ENCODE measurements around the gene ADGRE2.
"Not testable (repeated sequence)": the region's sequence is repeated elsewhere in the genome, so short reads cannot be mapped to it uniquely, and the experiment has no call there.

ADGRE2 gene

GRCh38 chr19:14782626-14783409 is 4.5 kb upstream of the ADGRE2 start:
- TF ChIP-seq EZH2phosphoT487 (conservative IDR thresholded peaks at IDR 0.05; ENCODE audit: low read length) = no peak
- TF ChIP-seq CTCF (IDR thresholded peaks at IDR 0.05; ENCODE audit: insufficient read depth, low read length, poor library complexity, severe bottlenecking) = no peak
- H3K9ac ChIP-seq (ENCODE audit: low read length) = no peak overlapping the region
- H2AFZ ChIP-seq (ENCODE audit: low read depth, low read length, severe bottlenecking) = no peak overlapping the region
- H3K27ac ChIP-seq (ENCODE audit: low read depth, low read length) = no peak overlapping the region
- no peaks in the 10 kb centered on the region for H3F3A ChIP-seq (ENCODE audit: insufficient read depth)
- H3K9me3 ChIP-seq (ENCODE audit: insufficient read depth, low read length) = no peaks in the 10 kb centered on the region
- no peak overlapping the region for H3K4me2 ChIP-seq (ENCODE audit: low read depth, low read length, poor library complexity, severe bottlenecking)
- H3K4me3 ChIP-seq (ENCODE audit: insufficient read depth, low read length, poor library complexity, severe bottlenecking) = no peak overlapping the region
- no peaks in the 10 kb centered on the region for H3K9me2 ChIP-seq (replicated peaks; ENCODE audit: insufficient read depth, low read length)
- H3K36me3 ChIP-seq (ENCODE audit: low read length) = no peaks in the 10 kb centered on the region
- H3K79me2 ChIP-seq (ENCODE audit: insufficient read depth, low read length) = no peaks in the 10 kb centered on the region
- H4K20me1 ChIP-seq (ENCODE audit: low read depth, low read length) = no peaks in the 10 kb centered on the region
- H3K27me3 ChIP-seq (ENCODE audit: low read length) = no peaks in the 10 kb centered on the region

- H3K36me3 ChIP-seq (ENCODE audit: low read length); H3K27ac ChIP-seq (ENCODE audit: low read depth, low read length); H4K20me1 ChIP-seq (ENCODE audit: low read depth, low read length); H3K9me2 ChIP-seq (replicated peaks; ENCODE audit: insufficient read depth, low read length); H2AFZ ChIP-seq (ENCODE audit: low read depth, low read length, severe bottlenecking); H3K4me2 ChIP-seq (ENCODE audit: low read depth, low read length, poor library complexity, severe bottlenecking); H3K9ac ChIP-seq (ENCODE audit: low read length); H3F3A ChIP-seq (ENCODE audit: insufficient read depth); H3K79me2 ChIP-seq (ENCODE audit: insufficient read depth, low read length); H3K9me3 ChIP-seq (ENCODE audit: insufficient read depth, low read length); H3K4me3 ChIP-seq (ENCODE audit: insufficient read depth, low read length, poor library complexity, severe bottlenecking); H3K27me3 ChIP-seq (ENCODE audit: low read length): not testable (repeated sequence)
Observed at GRCh38 chr19:14781713-14782536, 3.6 kb upstream of the ADGRE2 start.

- H3K4me3 ChIP-seq (ENCODE audit: insufficient read depth, low read length, poor library complexity, severe bottlenecking); H3K9ac ChIP-seq (ENCODE audit: low read length); H2AFZ ChIP-seq (ENCODE audit: low read depth, low read length, severe bottlenecking); H3F3A ChIP-seq (ENCODE audit: insufficient read depth); H3K27ac ChIP-seq (ENCODE audit: low read depth, low read length); H3K9me3 ChIP-seq (ENCODE audit: insufficient read depth, low read length); H3K4me2 ChIP-seq (ENCODE audit: low read depth, low read length, poor library complexity, severe bottlenecking); H4K20me1 ChIP-seq (ENCODE audit: low read depth, low read length); H3K36me3 ChIP-seq (ENCODE audit: low read length); H3K79me2 ChIP-seq (ENCODE audit: insufficient read depth, low read length); H3K9me2 ChIP-seq (replicated peaks; ENCODE audit: insufficient read depth, low read length); H3K27me3 ChIP-seq (ENCODE audit: low read length): not testable (repeated sequence)
Observed at GRCh38 chr19:14780622-14781225, 2.4 kb upstream of the ADGRE2 start.

DNA sequence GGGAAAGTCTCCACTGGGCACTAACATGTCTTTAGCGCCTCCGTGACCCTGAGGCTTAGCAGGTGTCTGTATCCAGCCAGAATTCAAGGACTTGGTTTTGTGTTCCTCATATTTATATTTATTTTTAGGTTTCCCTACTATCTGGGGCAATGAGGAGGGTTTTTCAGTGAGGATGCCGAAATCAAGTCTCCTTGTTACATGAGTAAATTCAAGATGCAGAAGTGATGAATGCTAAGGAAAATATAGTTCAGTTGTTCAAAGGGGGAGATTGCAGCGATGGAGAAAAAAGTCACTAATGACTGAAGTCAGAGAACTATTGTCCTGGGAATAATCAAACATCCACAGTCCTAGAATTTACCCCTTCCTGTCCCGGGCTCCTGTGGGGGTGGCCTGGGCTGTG is 791 bp upstream of the ADGRE2 start:
- no peak overlapping the region for H3K27ac ChIP-seq (ENCODE audit: low read depth, low read length)

DNA sequence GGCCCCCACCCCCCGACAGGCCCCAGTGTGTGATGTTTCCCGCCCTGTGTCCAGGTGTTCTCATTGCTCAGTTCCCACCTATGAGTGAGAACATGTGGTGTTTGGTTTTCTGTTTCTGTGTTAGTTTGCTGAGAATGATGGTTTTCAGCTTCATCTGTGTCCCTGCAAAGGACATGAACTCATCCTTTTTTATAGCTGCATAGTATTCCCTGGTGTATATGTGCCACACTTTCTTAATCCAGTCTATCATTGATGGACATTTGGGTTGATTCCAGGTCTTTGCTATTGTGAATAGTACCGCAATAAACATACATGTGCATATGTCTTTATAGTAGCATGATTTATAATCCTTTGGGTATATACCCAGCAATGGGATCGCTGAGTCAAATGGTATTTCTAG is 715 bp downstream of the ADGRE2 start:
- H3K9me3 ChIP-seq (ENCODE audit: insufficient read depth, low read length); H3K27me3 ChIP-seq (ENCODE audit: low read length); H3K36me3 ChIP-seq (ENCODE audit: low read length); H3K4me3 ChIP-seq (ENCODE audit: insufficient read depth, low read length, poor library complexity, severe bottlenecking); H3K79me2 ChIP-seq (ENCODE audit: insufficient read depth, low read length); H3K4me2 ChIP-seq (ENCODE audit: low read depth, low read length, poor library complexity, severe bottlenecking); H3K27ac ChIP-seq (ENCODE audit: low read depth, low read length); H3K9ac ChIP-seq (ENCODE audit: low read length); H3K9me2 ChIP-seq (replicated peaks; ENCODE audit: insufficient read depth, low read length); H4K20me1 ChIP-seq (ENCODE audit: low read depth, low read length); H2AFZ ChIP-seq (ENCODE audit: low read depth, low read length, severe bottlenecking); H3F3A ChIP-seq (ENCODE audit: insufficient read depth): not testable (repeated sequence)

More for the DNA sequence above, 791 bp upstream of the ADGRE2 start:
- Histone ChIP-seq H3K27me3 (ENCODE audit: low read length) (no peaks in the 10 kb centered on the region), H3K4me3 (ENCODE audit: insufficient read depth, low read length, poor library complexity, severe bottlenecking) (no peak overlapping the region), H3K36me3 (ENCODE audit: low read length) (no peaks in the 10 kb centered on the region), H3K9me3 (ENCODE audit: insufficient read depth, low read length) (no peaks in the 10 kb centered on the region), H3K9ac (ENCODE audit: low read length) (no peak overlapping the region), H3K79me2 (ENCODE audit: insufficient read depth, low read length) (no peaks in the 10 kb centered on the region), H3K4me2 (ENCODE audit: low read depth, low read length, poor library complexity, severe bottlenecking) (no peak overlapping the region), H3F3A (ENCODE audit: insufficient read depth) (no peaks in the 10 kb centered on the region), H4K20me1 (ENCODE audit: low read depth, low read length) (no peaks in the 10 kb centered on the region), H2AFZ (ENCODE audit: low read depth, low read length, severe bottlenecking) (no peak overlapping the region), H3K9me2 (replicated peaks; ENCODE audit: insufficient read depth, low read length) (no peaks in the 10 kb centered on the region)
- TF ChIP-seq CTCF (IDR thresholded peaks at IDR 0.05; ENCODE audit: insufficient read depth, low read length, poor library complexity, severe bottlenecking) (no peak), EZH2phosphoT487 (conservative IDR thresholded peaks at IDR 0.05; ENCODE audit: low read length) (no peak)
